HepG2 (cell line): ENCODE measurements around the gene TENT4B. TPM values are rescaled to one million over a fixed set of nuclear protein-coding genes. Genes with fewer than 3 reads are reported as not detected.

Source experiments
- AGO2 ChIP-seq: fragments of 200-400 bp; formaldehyde crosslinking; optimal IDR thresholded peaks from 2 replicates; pipeline ENCODE3; 2017; ENCODE audit warnings: mild to moderate bottlenecking, low read depth, low read length, moderate library complexity
- ATF5 ChIP-seq: sonication (generic); formaldehyde crosslinking; IDR thresholded peaks from 2 replicates; pipeline ENCODE4 v1.4.0; 2020; ENCODE audit warnings: mild to moderate bottlenecking, low read depth, missing genetic modification reagents
- CAMTA2 ChIP-seq: sonication (generic); formaldehyde crosslinking; IDR thresholded peaks from 2 replicates; pipeline ENCODE4 v1.4.0; 2020; ENCODE audit warnings: mild to moderate bottlenecking, missing genetic modification reagents, borderline replicate concordance
- CERS6 ChIP-seq: sonication (generic); formaldehyde crosslinking; IDR thresholded peaks from 2 replicates; pipeline ENCODE4 v1.5.0; 2020; ENCODE audit warnings: missing genetic modification reagents
- ERF ChIP-seq: IDR thresholded peaks from 2 replicates; pipeline ENCODE4 v1.6.1; 2018; ENCODE audit warnings: missing biosample characterization, missing genetic modification reagents
- FOXP1 ChIP-seq, 2 experiments: fragments of 450-650 bp in 1 of 2; IDR thresholded peaks; 2 replicates each; pipeline ENCODE4 v1.6.1; 2017 to 2018; ENCODE audit warnings: antibody characterized with exemption in 1 of 2
- FUBP1 ChIP-seq: sonication (generic); formaldehyde crosslinking; IDR thresholded peaks from 2 replicates; pipeline ENCODE4 v1.5.1; 2020; ENCODE audit warnings: missing genetic modification reagents, mild to moderate bottlenecking, borderline replicate concordance
- GATAD2A ChIP-seq: IDR thresholded peaks from 2 replicates; pipeline ENCODE4 v1.6.1; 2016
- GRHL1 ChIP-seq: sonication (generic); formaldehyde crosslinking; conservative IDR thresholded peaks from 2 replicates; pipeline ENCODE4 v1.8.0; 2022; ENCODE audit warnings: missing genetic modification reagents
- IRF2 ChIP-seq: IDR thresholded peaks from 2 replicates; pipeline ENCODE4 v1.6.1; 2018; ENCODE audit warnings: missing genetic modification reagents, missing compliant biosample characterization
- NFYC ChIP-seq: IDR thresholded peaks from 2 replicates; pipeline ENCODE4 v1.6.1; 2016; ENCODE audit warnings: missing genetic modification reagents, missing compliant biosample characterization
- NR2F1 ChIP-seq, 2 experiments: fragments of 450-650 bp in 1 of 2; formaldehyde crosslinking in 1 of 2; IDR thresholded peaks; 2 replicates each; pipeline versions ENCODE4 v1.5.0 to v1.6.1; 2016 to 2020; ENCODE audit warnings: mild to moderate bottlenecking in 1 of 2, missing compliant biosample characterization in 1 of 2, missing genetic modification reagents in 1 of 2, moderate library complexity in 1 of 2
- PLSCR1 ChIP-seq: sonication (generic); formaldehyde crosslinking; IDR thresholded peaks from 2 replicates; pipeline ENCODE4 v1.5.0; 2020; ENCODE audit warnings: missing genetic modification reagents, mild to moderate bottlenecking, borderline replicate concordance
- SP1 ChIP-seq, 2 experiments: fragments of 450-650 bp in 1 of 2; sonication (generic) in 1 of 2; formaldehyde crosslinking in 1 of 2; IDR thresholded peaks; 2 replicates each; pipeline versions ENCODE4 v1.4.0 to v1.6.1; 2016 to 2020; ENCODE audit warnings: missing genetic modification reagents in 1 of 2
- TCF12 ChIP-seq, 2 experiments: fragments of 450-650 bp in 1 of 2; sonication (generic) in 1 of 2; formaldehyde crosslinking in 1 of 2; IDR thresholded peaks; 2 replicates each; pipeline versions ENCODE4 v1.6.1 to v1.8.0; 2017 to 2022; ENCODE audit warnings: antibody characterized with exemption in 1 of 2, mild to moderate bottlenecking in 1 of 2, missing genetic modification reagents in 1 of 2, moderate library complexity in 1 of 2
- THAP8 ChIP-seq: sonication (generic); formaldehyde crosslinking; IDR thresholded peaks from 2 replicates; pipeline ENCODE4 v1.5.1; 2020; ENCODE audit warnings: missing genetic modification reagents, mild to moderate bottlenecking, borderline replicate concordance
- ZNF337 ChIP-seq: sonication (generic); formaldehyde crosslinking; IDR thresholded peaks from 2 replicates; pipeline ENCODE4 v1.5.1; 2020; ENCODE audit warnings: missing genetic modification reagents, low read depth, mild to moderate bottlenecking, borderline replicate concordance
- ZNF710 ChIP-seq: sonication (generic); formaldehyde crosslinking; IDR thresholded peaks from 2 replicates; pipeline ENCODE4 v1.5.0; 2020; ENCODE audit warnings: mild to moderate bottlenecking, missing genetic modification reagents, borderline replicate concordance
- polyA plus RNA-seq, 8 experiments: library from polyadenylated mRNA; depleted of rRNA in 3 of 8; stranded (reverse) in 7 of 8; unstranded in 1 of 8; fragments of >200 nt; fragmentation: Illumina TruSeq in 4 of 8; extraction: Trizol in 4 of 8; gene quantifications; 2 replicates each; pipeline versions ENCODE4 v1.2.1 to v1.2.3, GENCODE V29; 2011 to 2016; ENCODE audit warnings: low read depth in 4 of 8, missing spikeins in 1 of 8, mixed read lengths in 1 of 8; ENCODE audit not compliant: insufficient read depth in 1 of 8
- total RNA-seq, 5 experiments: library from RNA; depleted of rRNA; stranded (reverse); fragments of >200 nt; fragmentation: Illumina TruSeq; extraction: Trizol; gene quantifications; 2 replicates each; pipeline ENCODE4 v1.2.3, GENCODE V29; 2016; ENCODE audit warnings: low read depth in 1 of 5

The TENT4B gene
- total and polyA plus RNA-seq, 2 of the 13 experiments (the other 11 are each of a cell fraction or from before 2014, with no cell fraction given), result 15.0 to 32.8 TPM

- TF ChIP-seq NR2F1 (CRISPR knock-in tag; IDR thresholded peaks at IDR 0.05) (no peak), TCF12 (IDR thresholded peaks at IDR 0.05) (no peak), TCF12 (CRISPR knock-in tag; IDR thresholded peaks at IDR 0.05) (peak; percentile 85), GRHL1 (CRISPR knock-in tag) (no peak), CERS6 (CRISPR knock-in tag) (no peak), FOXP1 (IDR thresholded peaks at IDR 0.05) (no peak), FOXP1 (CRISPR knock-in tag; IDR thresholded peaks at IDR 0.05) (no peak), FUBP1 (no peak), ZNF710 (CRISPR knock-in tag) (peak; percentile 72), IRF2 (CRISPR knock-in tag) (peak; percentile 79), CAMTA2 (peak; percentile 76; the same call in 1 of the 2 replicates), ZNF337 (CRISPR knock-in tag) (peak; percentile 62; the same call in 1 of the 2 replicates), PLSCR1 (CRISPR knock-in tag) (no peak), NFYC (no peak), THAP8 (peak; percentile 86; the same call in 1 of the 2 replicates), ERF (CRISPR knock-in tag) (peak; percentile 67), GATAD2A (CRISPR knock-in tag) (peak; percentile 22; the same call in 1 of the 2 replicates), ATF5 (CRISPR knock-in tag) (no peak), SP1 (IDR thresholded peaks at IDR 0.05) (no peak), SP1 (CRISPR knock-in tag; IDR thresholded peaks at IDR 0.05) (peak; percentile 83), AGO2 (peak; percentile 75)
Measured at GRCh38 chr16:50152807-50153595, at the start of gene TENT4B (continued).
